Activated naive CD8-positive, alpha-beta T cell treated with anti-CD3 and anti-CD28 coated beads, Interleukin-2, amount 50 U/mL, for 16 hours (primary cell): Measurements from ENCODE around the gene UXS1.

ENCODE experiments used
- DNase-seq: peaks from one replicate; pipeline ENCODE4 v3.0.0-alpha.2; 2020; ENCODE audit warnings: low read depth, low spot score

The UXS1 gene

GRCh38 chr2:106085181-106085940 is 108.7 kb downstream of the UXS1 start:
- DNase-seq, result no peak

GRCh38 chr2:106080959-106081358 is 113.1 kb downstream of the UXS1 start:
- no peak for DNase-seq

GRCh38 chr2:106078096-106078495 is 116.0 kb downstream of the UXS1 start:
- no peak for DNase-seq

- no peak for DNase-seq
Measured at GRCh38 chr2:106076941-106077340, 117.2 kb downstream of the UXS1 start.

DNA sequence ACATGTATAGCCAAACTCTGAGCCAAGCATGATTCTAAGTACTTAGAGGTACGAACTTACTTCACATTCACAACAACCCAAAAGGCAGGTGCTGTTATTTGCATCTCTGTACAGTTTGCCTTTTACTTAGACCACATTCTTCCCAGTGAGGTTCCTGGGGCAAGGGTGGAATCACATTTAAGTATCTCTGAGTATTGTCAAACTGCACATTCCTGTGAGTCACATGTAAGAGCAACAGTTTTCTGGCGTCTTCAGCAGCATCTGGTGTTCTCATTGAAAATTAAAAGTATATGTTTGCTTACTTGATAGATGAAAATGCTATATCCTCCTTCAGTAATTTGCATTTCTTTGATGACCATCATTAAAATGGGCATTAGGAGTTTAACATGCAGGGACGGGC is 119.1 kb downstream of the UXS1 start:
- DNase-seq, result no peak

DNA sequence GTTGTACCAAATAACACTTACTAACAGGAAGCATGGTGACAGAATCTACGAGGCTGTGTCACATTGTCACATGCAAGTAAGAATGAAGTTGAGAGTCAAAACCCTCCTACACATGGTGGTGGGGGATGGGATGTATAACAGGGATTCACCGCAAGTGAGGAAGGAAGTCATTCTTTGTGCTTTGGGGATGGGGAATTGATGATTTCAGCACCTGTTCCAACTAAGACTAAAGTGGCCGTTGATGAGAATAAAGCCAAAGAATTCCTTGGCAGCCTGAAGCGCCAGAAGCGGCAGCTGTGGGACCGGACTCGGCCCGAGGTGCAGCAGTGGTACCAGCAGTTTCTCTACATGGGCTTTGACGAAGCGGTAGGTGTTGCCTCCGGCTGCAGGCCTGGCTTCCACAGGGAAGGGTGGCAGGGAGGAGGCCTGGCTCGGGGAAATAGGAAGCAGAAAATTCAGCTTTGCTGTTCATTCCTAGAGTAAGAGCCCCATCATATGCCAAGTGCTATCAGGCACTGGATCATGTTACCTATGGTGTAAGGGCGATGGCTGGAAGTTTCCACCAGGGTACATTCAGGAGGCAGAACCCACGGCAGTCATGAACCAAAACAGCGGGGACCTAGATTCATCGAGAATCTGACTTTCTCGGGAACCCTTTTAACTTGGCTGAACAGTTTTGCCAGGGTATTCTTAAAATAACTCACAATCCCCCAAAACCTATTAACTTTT is 120.3 kb downstream of the UXS1 start:
- no peak for DNase-seq

GRCh38 chr2:106070181-106070580 is 123.9 kb downstream of the UXS1 start:
- DNase-seq, result no peak

- no peak for DNase-seq
Measured at GRCh38 chr2:106068451-106068850, 125.7 kb downstream of the UXS1 start.

GRCh38 chr2:106065983-106066820 is 127.9 kb downstream of the UXS1 start:
- no peak for DNase-seq

- no peak for DNase-seq
Measured at GRCh38 chr2:106065268-106065982, 128.7 kb downstream of the UXS1 start.

- no peak for DNase-seq
Measured at GRCh38 chr2:106063181-106063580, 130.9 kb downstream of the UXS1 start.

GRCh38 chr2:106062627-106063026 is 131.5 kb downstream of the UXS1 start:
- no peak for DNase-seq

DNA sequence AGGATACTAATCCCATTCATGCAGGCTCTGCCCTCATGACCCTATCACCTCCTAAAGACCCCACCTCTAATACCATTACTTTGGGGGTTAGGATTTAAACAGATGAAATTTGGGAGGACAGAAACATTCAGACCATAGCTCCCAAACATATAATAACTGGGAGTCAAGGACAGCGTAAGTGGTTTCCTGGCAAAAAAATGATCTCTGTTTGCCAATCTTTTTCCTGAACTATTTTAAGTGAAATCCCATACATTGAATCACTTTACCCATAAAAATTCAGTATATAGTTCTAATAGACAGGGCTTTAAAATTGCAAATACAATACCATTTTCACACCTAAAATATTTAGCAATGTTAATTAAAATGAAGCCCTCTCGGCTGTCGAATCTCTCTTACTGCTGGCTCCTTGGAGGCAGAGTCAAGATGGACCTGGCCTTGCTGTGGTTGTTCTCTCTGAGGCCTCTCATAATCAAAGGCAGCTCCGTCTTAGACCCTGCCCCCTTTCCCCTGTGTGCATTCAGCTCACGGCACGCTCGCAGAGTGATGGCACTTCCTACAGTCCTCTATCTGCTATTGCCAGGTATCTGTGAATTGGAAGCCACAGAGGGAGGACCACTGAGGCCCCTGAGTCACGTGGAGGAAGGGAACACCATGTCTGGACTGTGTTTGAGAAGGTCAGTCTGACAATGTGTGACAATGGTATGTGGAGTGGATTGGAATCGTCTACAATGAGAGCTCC is 132.3 kb downstream of the UXS1 start:
- no peak for DNase-seq

- no peak for DNase-seq
Measured at GRCh38 chr2:106059416-106060065, 134.6 kb downstream of the UXS1 start.

DNA sequence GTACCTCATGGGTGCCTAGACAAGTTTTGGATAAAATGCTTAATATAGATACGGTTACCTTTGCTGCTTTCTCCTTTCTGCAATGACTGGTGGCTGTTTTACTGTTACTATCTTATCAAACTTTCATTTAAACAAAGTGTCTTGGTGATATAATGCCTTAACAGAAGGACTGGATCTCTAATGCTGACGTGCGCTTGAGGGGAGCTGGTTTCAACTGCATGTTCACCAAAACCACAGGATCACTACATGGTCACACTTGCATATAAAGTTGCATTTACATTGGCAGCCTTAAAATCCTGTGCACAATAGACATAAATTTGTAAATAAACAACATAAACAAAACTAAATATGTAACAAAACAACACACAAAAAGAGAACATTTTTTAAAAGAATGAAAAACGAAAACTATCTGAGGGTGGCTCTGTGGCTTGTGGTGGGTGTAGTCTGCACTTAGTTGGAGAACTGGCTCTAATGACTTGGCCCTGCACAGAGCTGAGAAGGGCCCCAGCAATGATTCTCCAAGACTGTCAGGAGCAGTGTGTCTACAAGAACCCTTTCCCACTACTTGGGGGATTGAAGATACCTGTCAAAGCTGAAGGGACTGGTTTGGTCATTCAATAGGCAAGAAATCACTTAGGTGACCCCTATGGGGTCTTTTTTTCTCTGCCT is 135.5 kb downstream of the UXS1 start:
- no peak for DNase-seq

GRCh38 chr2:106057206-106057605 is 136.9 kb downstream of the UXS1 start:
- no peak for DNase-seq

DNA sequence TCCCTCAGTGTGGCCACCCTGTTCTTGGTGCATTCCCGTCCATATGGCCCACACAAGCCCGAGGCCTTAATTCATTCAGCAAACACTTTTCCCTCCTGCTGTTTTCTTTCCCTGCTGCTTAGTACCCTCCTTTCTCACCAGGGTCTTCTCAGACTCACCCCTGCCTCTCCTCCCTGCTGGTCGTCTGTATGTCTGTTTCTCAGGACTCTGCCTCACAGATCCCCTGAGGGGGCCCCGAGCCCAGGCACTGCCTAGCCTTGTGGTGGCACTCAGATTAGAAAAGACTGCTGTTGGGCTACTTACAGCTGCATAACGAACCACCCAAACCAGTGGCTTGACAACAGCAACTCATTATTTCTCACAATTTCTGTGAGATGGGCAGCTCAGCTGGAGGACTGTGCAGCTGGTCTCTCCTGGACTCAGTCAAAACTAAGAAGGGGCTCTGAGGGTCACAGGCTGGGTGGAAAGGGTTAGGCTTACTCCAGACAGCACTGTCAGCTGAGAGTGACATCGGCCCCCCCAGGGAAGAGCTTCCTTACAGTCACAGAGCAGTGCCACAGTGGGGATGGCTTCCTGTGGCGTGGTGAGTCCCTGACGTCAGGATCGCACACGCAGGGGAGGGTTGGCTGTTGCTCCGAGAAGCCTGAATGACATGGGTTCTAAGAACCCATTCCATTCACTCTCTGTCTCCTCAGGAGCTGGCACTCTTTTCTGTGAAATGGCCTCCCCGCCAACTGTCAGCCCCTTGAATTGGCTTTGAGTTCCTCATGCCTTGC is 139.0 kb downstream of the UXS1 start:
- no peak for DNase-seq

DNA sequence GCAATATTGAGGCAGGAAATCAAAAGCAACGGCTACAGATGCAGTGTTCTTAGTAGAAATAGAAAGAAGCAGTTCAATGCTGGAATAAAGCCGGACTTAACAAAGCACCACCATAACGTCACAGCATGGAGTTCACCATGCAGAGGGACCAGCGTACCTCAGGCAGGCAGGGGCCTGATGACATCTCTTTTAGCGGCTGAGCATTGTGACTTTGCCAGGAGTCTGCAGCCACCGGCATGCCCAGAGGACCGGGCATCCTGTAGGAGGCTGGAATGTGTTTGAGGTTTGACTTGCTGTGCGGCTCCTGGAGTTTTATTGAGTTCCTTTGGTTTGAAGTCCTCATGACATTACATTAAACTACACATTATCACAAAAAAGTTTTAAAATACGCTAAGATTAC is 139.8 kb downstream of the UXS1 start:
- DNase-seq, result no peak

- no peak for DNase-seq
Measured at GRCh38 chr2:106053581-106053980, 140.5 kb downstream of the UXS1 start.
